DND-41 (cell line): ENCODE results near the gene SMIM30.

Experiments
- ATAC-seq: fragments of 200-7000 bp; cut with Tn5 transposase; 3 replicates; pipeline ENCODE4 v1.9.1; 2021; ENCODE audit warnings: low read depth; ENCODE audit not compliant: insufficient read depth
- DNase-seq: peaks from one replicate; pipeline ENCODE4 v3.0.0-alpha.2; 2020
- H2AFZ ChIP-seq: 2 replicates; pipeline ENCODE4 v1.6.0; 2012; ENCODE audit warnings: low read depth, low read length
- H3K27ac ChIP-seq: 2 replicates; pipeline ENCODE4 v1.5.1; 2012; ENCODE audit warnings: low read length, inconsistent platforms
- H3K27me3 ChIP-seq: fragments of 200-600 bp; sonication (generic); 2 replicates; pipeline ENCODE4 v1.6.0; 2012; ENCODE audit warnings: low read length, mild to moderate bottlenecking, inconsistent platforms; ENCODE audit not compliant: insufficient read depth, poor library complexity
- H3K36me3 ChIP-seq: 2 replicates; pipeline ENCODE4 v1.5.1; 2012; ENCODE audit warnings: low read length, inconsistent platforms; ENCODE audit not compliant: insufficient read depth
- H3K4me1 ChIP-seq: 2 replicates; pipeline ENCODE4 v1.5.1; 2012; ENCODE audit warnings: mild to moderate bottlenecking, low read length; ENCODE audit not compliant: insufficient read depth
- H3K4me2 ChIP-seq: 2 replicates; pipeline ENCODE4 v1.6.0; 2012; ENCODE audit warnings: mild to moderate bottlenecking, moderate library complexity, low read length, inconsistent platforms; ENCODE audit not compliant: insufficient read depth
- H3K4me3 ChIP-seq, 2 experiments: fragments of 200-600 bp in 1 of 2; shearing (Covaris generic) in 1 of 2; 2 replicates each; pipeline ENCODE4 v1.5.1; 2012 to 2016; ENCODE audit warnings: inconsistent platforms in 2 of 2, low read length in 2 of 2, mild to moderate bottlenecking in 2 of 2, low read depth in 1 of 2, moderate library complexity in 1 of 2
- H3K79me2 ChIP-seq: 2 replicates; pipeline ENCODE4 v1.6.0; 2012; ENCODE audit warnings: low read length, inconsistent platforms; ENCODE audit not compliant: insufficient read depth
- H3K9ac ChIP-seq: 2 replicates; pipeline ENCODE4 v1.6.0; 2012; ENCODE audit warnings: low read depth, mild to moderate bottlenecking, inconsistent platforms, low read length, moderate library complexity
- H3K9me3 ChIP-seq: 2 replicates; pipeline ENCODE4 v1.5.1; 2012; ENCODE audit warnings: low read length, moderate library complexity, mild to moderate bottlenecking, inconsistent platforms; ENCODE audit not compliant: insufficient read depth, severe bottlenecking
- H4K20me1 ChIP-seq: 2 replicates; pipeline ENCODE4 v1.6.0; 2012; ENCODE audit warnings: low read length; ENCODE audit not compliant: insufficient read depth
- EZH2 ChIP-seq: IDR thresholded peaks from 3 replicates; pipeline ENCODE4 v1.6.1; 2012; ENCODE audit warnings: borderline replicate concordance, low read depth, mild to moderate bottlenecking, moderate library complexity, low read length, inconsistent platforms; ENCODE audit not compliant: severe bottlenecking
- TF ChIP-seq, protein P1 (sequence below): IDR thresholded peaks from 2 replicates; pipeline ENCODE4 v1.5.1; 2012; ENCODE audit warnings: borderline replicate concordance, low read length, moderate library complexity, mild to moderate bottlenecking; ENCODE audit not compliant: poor library complexity, severe bottlenecking; ENCODE audit errors: extremely low read depth

Gene SMIM30

DNA sequence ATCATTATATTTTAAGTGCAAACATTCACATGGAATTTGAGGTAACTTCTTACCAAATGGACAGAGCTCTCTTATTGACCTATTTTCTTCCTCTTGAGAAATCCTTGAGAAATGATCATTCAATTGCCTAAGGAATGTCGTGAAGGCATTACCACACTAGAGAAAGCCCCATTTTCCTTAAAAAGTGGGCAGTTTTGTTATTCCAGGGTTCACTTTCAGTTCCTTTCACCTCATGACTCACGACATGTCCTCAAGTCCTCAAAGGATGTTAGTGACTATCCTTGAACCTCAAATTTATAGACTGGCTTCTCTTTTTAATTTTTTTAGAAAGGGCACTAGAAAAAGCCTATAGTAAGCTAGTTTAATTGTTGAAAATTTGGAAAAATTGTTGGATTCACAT, 40.4 kb upstream of the SMIM30 start:
- Histone ChIP-seq H3K9me3 (no peaks in the 10 kb centered on the region), H3K27me3 (no peaks in the 10 kb centered on the region), H3K36me3 (no peaks in the 10 kb centered on the region), H3K4me2 (no peak overlapping the region), H3K4me1 (no peaks in the 10 kb centered on the region), H3K9ac (no peak overlapping the region), H3K79me2 (no peaks in the 10 kb centered on the region), H2AFZ (no peak overlapping the region), H3K4me3 (no peak overlapping the region), H4K20me1 (no peaks in the 10 kb centered on the region), H3K27ac (no peak overlapping the region)
- DNase-seq (no peak), ATAC-seq (no peak)
- TF ChIP-seq, protein P1, sequence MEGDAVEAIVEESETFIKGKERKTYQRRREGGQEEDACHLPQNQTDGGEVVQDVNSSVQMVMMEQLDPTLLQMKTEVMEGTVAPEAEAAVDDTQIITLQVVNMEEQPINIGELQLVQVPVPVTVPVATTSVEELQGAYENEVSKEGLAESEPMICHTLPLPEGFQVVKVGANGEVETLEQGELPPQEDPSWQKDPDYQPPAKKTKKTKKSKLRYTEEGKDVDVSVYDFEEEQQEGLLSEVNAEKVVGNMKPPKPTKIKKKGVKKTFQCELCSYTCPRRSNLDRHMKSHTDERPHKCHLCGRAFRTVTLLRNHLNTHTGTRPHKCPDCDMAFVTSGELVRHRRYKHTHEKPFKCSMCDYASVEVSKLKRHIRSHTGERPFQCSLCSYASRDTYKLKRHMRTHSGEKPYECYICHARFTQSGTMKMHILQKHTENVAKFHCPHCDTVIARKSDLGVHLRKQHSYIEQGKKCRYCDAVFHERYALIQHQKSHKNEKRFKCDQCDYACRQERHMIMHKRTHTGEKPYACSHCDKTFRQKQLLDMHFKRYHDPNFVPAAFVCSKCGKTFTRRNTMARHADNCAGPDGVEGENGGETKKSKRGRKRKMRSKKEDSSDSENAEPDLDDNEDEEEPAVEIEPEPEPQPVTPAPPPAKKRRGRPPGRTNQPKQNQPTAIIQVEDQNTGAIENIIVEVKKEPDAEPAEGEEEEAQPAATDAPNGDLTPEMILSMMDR, result no peak

DNA sequence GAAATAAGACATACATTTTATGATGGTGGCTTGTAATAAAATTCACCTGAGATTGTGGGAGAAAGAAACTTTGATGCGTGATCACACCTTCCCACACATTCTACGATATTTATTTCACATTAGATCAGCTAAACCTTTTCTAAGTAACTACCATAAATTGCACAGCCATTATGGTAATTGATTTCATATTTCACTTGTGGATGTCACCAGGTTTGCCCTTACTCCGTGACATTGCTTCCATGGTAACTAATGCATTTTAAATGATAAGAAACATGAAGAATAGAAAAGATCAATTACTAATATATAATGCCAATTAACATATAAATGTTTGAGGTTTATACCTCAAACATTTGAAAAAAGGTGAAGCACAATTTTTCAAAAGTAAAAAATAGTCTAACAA, 35.8 kb upstream of the SMIM30 start:
- Histone ChIP-seq H3K36me3 (no peaks in the 10 kb centered on the region), H3K9ac (no peak overlapping the region), H4K20me1 (no peaks in the 10 kb centered on the region), H3K79me2 (no peaks in the 10 kb centered on the region), H3K4me2 (no peak overlapping the region), H3K27me3 (peaks cover 3% of the 10 kb centered on the region), H3K4me3 (no peak overlapping the region), H3K9me3 (no peaks in the 10 kb centered on the region), H3K4me1 (no peaks in the 10 kb centered on the region), H3K27ac (no peak overlapping the region), H2AFZ (no peak overlapping the region)
- no peak for DNase-seq
- no peak for ATAC-seq
- no peak for TF ChIP-seq EZH2
- TF ChIP-seq, protein P1, result no peak

DNA sequence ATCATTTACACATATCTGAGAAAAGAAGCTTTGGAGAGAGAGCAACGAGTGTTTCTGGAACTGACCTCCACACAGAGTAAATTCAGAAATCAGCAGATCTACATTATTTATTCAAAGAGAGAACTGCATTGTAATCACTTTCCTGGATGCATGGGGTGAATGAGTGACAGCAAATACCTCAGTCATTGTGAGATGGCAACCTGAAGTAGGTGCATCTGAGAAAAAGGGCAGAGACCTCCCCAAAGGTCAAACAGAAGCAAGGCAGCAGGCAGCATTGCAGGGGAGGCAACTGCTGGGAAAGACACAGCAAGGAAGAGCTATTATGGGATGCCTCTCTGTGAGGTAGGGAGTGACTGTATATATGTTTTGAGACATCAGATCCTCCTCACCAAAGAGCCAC, 26.5 kb upstream of the SMIM30 start:
- no peak overlapping the region for H2AFZ ChIP-seq
- no peak overlapping the region for H3K27ac ChIP-seq
- no peak for TF ChIP-seq EZH2
- TF ChIP-seq, protein P1, result no peak

DNA sequence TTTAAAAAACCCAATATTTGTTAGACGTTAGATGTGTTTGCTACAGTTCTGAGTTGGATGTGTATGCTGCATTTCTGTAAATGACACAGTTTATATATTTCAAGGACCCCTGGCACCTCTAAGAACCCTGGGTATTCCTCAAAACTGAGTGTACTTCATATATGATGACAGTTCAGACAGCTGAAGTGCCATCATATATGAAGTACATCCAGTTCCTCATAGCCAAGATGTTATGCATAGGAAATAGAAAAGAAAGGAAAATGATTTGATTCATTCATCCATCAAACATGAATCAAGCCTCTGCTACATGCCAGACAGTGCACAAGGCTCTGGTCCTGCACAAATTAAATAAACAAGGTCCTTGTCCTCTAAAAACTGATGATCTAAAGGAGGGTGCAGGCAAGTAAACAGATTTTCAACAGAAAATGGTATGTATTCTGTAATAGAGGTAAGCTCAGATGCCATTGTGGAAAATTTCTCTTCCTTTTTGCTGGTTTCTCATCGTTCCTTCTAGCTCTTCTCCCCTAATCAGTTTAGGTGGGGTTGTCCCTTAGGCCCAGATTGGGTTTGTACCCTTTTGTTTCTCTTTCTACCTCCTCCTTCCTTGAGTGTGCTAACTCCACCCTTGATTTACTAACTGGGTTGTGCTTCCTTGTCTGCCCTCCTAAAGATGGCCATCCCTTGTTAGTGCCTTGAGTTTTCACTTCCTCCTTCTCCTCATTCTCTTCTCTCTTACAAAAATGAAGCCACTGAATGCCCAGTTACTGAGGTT, 25.3 kb upstream of the SMIM30 start:
- no peaks in the 10 kb centered on the region for H3K4me1 ChIP-seq
- H3K9me3 ChIP-seq, result no peaks in the 10 kb centered on the region
- DNase-seq (no peak), ATAC-seq (no peak)
- no peak for TF ChIP-seq EZH2
- TF ChIP-seq, protein P1, result no peak
- no peak overlapping the region for H3K27ac ChIP-seq
- no peaks in the 10 kb centered on the region for H3K79me2 ChIP-seq
- H3K27me3 ChIP-seq, result peaks cover 4% of the 10 kb centered on the region
- no peaks in the 10 kb centered on the region for H3K36me3 ChIP-seq
- no peak overlapping the region for H3K4me2 ChIP-seq
- H2AFZ ChIP-seq, result no peak overlapping the region
- H3K4me3 ChIP-seq, result no peak overlapping the region
- H4K20me1 ChIP-seq, result no peaks in the 10 kb centered on the region
- no peak overlapping the region for H3K9ac ChIP-seq

More for the DNA sequence above, 26.5 kb upstream of the SMIM30 start:
- Histone ChIP-seq H3K27me3 (peaks cover 9% of the 10 kb centered on the region), H3K9ac (no peak overlapping the region), H3K9me3 (no peaks in the 10 kb centered on the region), H3K4me2 (no peak overlapping the region), H3K36me3 (no peaks in the 10 kb centered on the region), H3K79me2 (no peaks in the 10 kb centered on the region), H3K4me1 (no peaks in the 10 kb centered on the region), H4K20me1 (no peaks in the 10 kb centered on the region), H3K4me3 (no peak overlapping the region)
- ATAC-seq (no peak), DNase-seq (no peak)
